HL-60 (cell line): Measurements from ENCODE around the gene OR8B12.

ENCODE experiments used
- DNase-seq, 2 experiments: peaks; one replicate each; pipeline ENCODE4 v3.0.0-alpha.2; 2010 to 2020; ENCODE audit warnings: low read depth in 1 of 2, low spot score in 1 of 2
- H3K27ac ChIP-seq: fragments of 250-450 bp; sonication (Bioruptor Pico); replicated peaks from 2 replicates; pipeline ENCODE4 v1.5.1; 2020; ENCODE audit warnings: mild to moderate bottlenecking, moderate library complexity
- H3K27me3 ChIP-seq: fragments of 250-450 bp; sonication (Bioruptor Pico); 2 replicates; pipeline ENCODE4 v1.5.1; 2021; ENCODE audit warnings: mild to moderate bottlenecking, moderate library complexity; ENCODE audit not compliant: insufficient read depth, poor library complexity, severe bottlenecking
- H3K4me3 ChIP-seq: replicated peaks from 2 replicates; pipeline ENCODE4 v1.5.1; 2011; ENCODE audit warnings: mild to moderate bottlenecking, control low read depth, low read length; ENCODE audit not compliant: insufficient read depth
- CTCF ChIP-seq: IDR thresholded peaks from one replicate; pipeline ENCODE4 v1.5.1; 2011; ENCODE audit warnings: low read length, control low read depth, inconsistent platforms; ENCODE audit not compliant: insufficient read depth
- GABPA ChIP-seq: IDR thresholded peaks from 2 replicates; pipeline ENCODE4 v1.6.1; 2012; ENCODE audit warnings: low read depth
- POLR2AphosphoS5 ChIP-seq: IDR thresholded peaks from 2 replicates; pipeline ENCODE4 v1.6.1; 2012; ENCODE audit warnings: low read depth
- REST ChIP-seq: IDR thresholded peaks from 2 replicates; pipeline ENCODE4 v1.6.1; 2012; ENCODE audit warnings: low read depth; ENCODE audit not compliant: insufficient replicate concordance
- SPI1 ChIP-seq: IDR thresholded peaks from 2 replicates; pipeline ENCODE4 v1.6.1; 2012; ENCODE audit warnings: low read depth, mild to moderate bottlenecking, borderline replicate concordance

The OR8B12 gene

DNA sequence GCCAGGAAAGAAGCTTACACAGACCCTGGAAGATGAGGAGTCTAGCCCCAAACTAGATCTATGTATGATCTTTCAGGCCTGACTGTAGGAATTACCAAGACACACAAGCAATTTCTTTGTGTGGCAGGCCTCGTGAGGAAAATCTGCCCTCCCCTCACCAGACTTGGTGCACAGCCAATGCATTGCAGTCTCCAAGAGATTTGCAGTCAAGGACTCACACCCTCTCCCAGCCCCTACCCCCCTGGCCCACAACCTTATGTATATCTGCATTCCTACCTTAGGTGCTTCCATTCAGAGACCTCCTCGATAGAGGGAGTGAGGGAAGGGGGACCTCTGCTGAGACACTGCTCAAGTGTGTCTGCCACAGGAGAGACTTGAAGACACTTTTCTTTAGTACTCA, 9.8 kb downstream of the OR8B12 start:
- H3K4me3 ChIP-seq: no peak overlapping the region
- peaks cover 4% of the 10 kb centered on the region for H3K27me3 ChIP-seq
- no peak overlapping the region for H3K27ac ChIP-seq
- TF ChIP-seq POLR2AphosphoS5 (no peak), SPI1 (no peak)
- DNase-seq: no peak

GRCh38 chr11:124520550-124520854, 23.0 kb downstream of the OR8B12 start:
- DNase-seq: no peak
- Histone ChIP-seq H3K27me3 (peaks cover 5% of the 10 kb centered on the region), H3K27ac (no peak overlapping the region), H3K4me3 (no peak overlapping the region)
- TF ChIP-seq POLR2AphosphoS5 (no peak), REST (no peak), SPI1 (no peak), GABPA (no peak), CTCF (no peak)

DNA sequence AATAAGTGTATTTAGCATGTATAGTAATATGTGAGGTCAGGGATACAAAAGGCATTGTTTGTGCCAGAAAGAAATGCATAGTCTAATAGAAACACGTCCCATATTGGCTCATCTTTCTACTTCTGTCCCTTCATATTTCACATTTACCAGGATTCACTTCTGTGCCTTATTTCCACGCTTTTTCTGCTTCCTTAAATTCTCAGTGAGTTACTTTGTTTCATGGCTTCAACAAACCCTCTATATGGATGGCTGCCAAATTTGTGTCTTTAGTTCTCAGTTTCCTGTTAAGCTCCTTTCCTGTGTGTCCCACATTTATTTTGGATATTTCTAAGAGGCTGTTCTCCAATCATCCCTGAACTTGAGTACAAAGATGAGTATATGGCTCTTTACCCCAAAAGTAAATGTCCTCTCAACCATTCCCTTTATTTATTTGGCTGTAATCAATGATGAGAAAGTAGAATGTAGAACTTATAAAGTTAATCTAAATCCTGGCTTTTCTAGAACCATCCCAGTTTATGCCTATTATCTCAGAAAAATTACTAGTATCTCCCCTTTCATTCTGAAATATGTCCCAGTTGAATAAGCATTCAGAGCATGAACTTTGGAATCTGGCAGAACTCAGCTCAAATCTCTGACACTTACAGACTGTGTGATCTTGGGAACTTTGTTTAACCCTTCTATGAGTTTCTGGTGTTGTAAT, 23.5 kb downstream of the OR8B12 start:
- TF ChIP-seq SPI1 (no peak), REST (no peak), POLR2AphosphoS5 (no peak), GABPA (no peak), CTCF (no peak)
- no peak overlapping the region for H3K4me3 ChIP-seq
- DNase-seq: no peak
- H3K27ac ChIP-seq: no peak overlapping the region
- H3K27me3 ChIP-seq: peaks cover 5% of the 10 kb centered on the region

- peaks cover 5% of the 10 kb centered on the region for H3K27me3 ChIP-seq
Measured at GRCh38 chr11:124518989-124519451, 24.4 kb downstream of the OR8B12 start.

GRCh38 chr11:124517314-124517713, 26.1 kb downstream of the OR8B12 start:
- peaks cover 5% of the 10 kb centered on the region for H3K27me3 ChIP-seq
- TF ChIP-seq REST (no peak), SPI1 (no peak), GABPA (no peak), CTCF (no peak), POLR2AphosphoS5 (no peak)
- no peak overlapping the region for H3K27ac ChIP-seq
- DNase-seq: no peak
- H3K4me3 ChIP-seq: no peak overlapping the region

More at GRCh38 chr11:124518989-124519451, 24.4 kb downstream of the OR8B12 start:
- TF ChIP-seq POLR2AphosphoS5 (no peak), SPI1 (peak; percentile 74)
- DNase-seq: no peak
- Histone ChIP-seq H3K27ac (no peak overlapping the region), H3K4me3 (no peak overlapping the region)
